ENCODE measurements around the gene LOX.

LOX gene

GRCh38 chr5:122050959-122051358, 27.1 kb downstream of the LOX start:
- DNase-seq: no peak

GRCh38 chr5:122040636-122041302, 37.3 kb downstream of the LOX start:
- no peak for DNase-seq

GRCh38 chr5:122036326-122036725, 41.7 kb downstream of the LOX start:
- DNase-seq: no peak

GRCh38 chr5:122035913-122036312, 42.1 kb downstream of the LOX start:
- DNase-seq: no peak

GRCh38 chr5:122031836-122032235, 46.2 kb downstream of the LOX start:
- DNase-seq: no peak

GRCh38 chr5:122030251-122030650, 47.8 kb downstream of the LOX start:
- DNase-seq: no peak

GRCh38 chr5:122029818-122030217, 48.2 kb downstream of the LOX start:
- DNase-seq: no peak

GRCh38 chr5:122022966-122023365, 55.1 kb downstream of the LOX start:
- DNase-seq: no peak

- DNase-seq: no peak
Measured at GRCh38 chr5:122019919-122020590, 58.0 kb downstream of the LOX start.

GRCh38 chr5:122015471-122015870, 62.6 kb downstream of the LOX start:
- no peak for DNase-seq

- DNase-seq: no peak
Measured at GRCh38 chr5:122014236-122014935, 63.7 kb downstream of the LOX start.
